HG03378 (cell line): ENCODE results near the gene ATE1.
"Not testable (repeated sequence)": the region's sequence is repeated elsewhere in the genome, so short reads cannot be mapped to it uniquely, and the experiment has no call there.

Source experiments
- ATAC-seq: cut with Tn5 transposase; IDR thresholded peaks from one replicate; pipeline ENCODE4 v1.9.1; 2021; ENCODE audit warnings: mild to moderate bottlenecking, moderate library complexity; ENCODE audit not compliant: unreplicated experiment

ATE1 gene

GRCh38 chr10:121927841-121928527 lies at the start of gene ATE1:
Gene ATE1 (minus strand): TSS chr10:121928031. CDS start chr10:121927949, 82 bp downstream.
- peak; percentile 57 for ATAC-seq

DNA sequence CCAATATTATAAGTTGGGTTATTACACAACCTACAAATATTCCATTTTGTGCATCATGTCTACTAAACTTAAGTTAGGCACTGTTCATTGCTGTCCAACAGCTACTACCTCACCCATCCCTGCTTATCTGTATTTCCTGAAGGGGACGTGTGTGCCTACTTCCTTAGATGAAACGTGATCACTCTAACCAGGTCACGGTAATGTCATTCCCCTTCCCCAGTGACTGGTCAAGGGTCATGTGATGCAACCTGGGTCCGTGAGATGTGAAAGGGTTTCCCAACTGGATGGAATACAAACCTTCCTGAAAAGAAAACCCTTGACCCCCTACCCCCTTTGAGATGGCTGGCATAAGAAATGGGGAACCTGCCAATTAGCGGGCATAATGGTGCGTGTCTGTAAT lies 48.8 kb upstream of the ATE1 start:
- no peak for ATAC-seq

GRCh38 chr10:121975295-121976086 lies 47.7 kb upstream of the ATE1 start:
- ATAC-seq = peak; percentile 16

DNA sequence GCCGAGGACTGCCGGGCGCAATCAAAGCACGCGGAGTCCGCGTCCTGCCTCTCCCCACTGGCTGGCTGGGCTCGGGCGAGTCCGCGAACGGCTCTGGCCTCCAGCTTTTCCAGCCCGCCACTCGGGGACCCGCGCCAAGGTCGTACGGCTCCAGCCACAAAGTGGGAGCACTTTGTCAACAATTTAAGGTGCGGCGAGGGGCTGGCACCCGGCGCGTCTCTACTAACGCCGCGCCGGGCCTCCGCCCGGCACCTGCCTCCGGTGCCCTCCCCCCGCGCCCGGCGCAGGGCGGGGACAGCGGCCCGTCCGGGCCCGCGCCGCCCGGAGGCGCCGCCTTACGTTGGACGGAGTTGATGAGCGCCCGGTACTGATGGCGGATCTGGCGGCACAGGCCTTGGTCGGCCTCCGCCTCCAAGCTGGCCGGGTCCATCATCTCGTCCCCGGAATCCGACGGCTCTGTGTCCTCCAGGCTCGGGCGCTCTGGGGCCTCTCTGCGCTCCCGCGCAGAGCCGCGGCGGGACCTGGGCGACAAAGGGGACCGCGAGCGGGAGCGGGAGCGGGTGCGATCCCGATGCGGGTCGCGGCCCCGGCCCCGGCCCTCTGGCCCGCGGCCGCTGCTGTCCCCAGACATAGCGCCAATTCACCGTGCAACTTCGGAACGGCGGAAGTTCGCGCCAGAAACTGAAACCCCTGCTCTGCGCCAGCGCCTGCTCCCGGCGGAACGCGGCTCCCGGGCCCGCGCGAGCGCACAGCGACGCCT lies 46.9 kb upstream of the ATE1 start, which contains the start of gene NSMCE4A:
Gene NSMCE4A, minus strand, starts transcription at position 683 of the 760 bp plus-strand sequence. Its CDS starts 52 bp downstream, at position 631.
- peak; percentile 80 for ATAC-seq

DNA sequence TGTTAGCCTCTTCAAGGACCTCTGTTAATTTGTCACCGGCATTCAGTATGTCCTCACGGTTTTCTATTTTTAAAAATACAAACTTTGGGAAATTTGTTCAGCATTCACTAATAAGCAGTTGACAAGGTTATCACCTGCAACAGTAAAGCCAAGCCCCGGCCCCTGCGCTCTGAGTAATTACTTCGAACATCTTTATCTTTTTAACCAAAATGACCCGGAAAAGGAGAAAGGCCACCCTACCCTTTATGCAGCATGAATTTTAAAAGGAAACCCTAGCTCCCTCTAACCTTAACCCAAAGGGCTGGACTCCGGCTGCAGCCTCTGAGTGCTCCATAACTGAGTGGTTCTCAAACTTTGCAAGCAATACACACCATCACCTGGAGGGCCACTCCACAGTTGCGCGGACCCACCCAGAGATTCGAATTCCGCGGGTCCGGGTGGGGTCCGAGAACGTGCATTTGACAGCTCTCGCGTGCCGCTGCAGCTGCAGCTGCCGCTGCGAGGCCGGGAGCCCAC lies 46.2 kb upstream of the ATE1 start:
- no peak for ATAC-seq

DNA sequence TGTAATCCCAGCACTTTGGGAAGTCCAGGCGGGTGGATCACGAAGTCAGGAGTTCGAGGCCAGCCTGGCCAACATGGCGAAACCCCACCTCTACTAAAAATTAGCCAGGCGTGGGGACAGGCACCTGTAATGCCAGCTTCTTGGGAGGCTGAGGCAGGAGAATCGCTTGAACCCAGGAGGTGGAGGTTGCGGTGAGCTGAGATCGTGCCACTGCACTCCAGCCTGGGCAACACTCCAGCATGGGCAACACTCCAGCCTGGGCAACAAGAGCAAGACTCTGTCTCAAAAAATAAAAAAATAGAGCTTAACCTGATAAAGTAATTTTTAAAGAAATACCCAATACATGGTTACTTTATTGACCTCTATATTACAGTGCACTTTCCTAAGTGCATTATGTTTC lies 41.3 kb upstream of the ATE1 start:
- ATAC-seq = not testable (repeated sequence)

- ATAC-seq = no peak
Measured at GRCh38 chr10:121965996-121966395, 38.2 kb upstream of the ATE1 start.

DNA sequence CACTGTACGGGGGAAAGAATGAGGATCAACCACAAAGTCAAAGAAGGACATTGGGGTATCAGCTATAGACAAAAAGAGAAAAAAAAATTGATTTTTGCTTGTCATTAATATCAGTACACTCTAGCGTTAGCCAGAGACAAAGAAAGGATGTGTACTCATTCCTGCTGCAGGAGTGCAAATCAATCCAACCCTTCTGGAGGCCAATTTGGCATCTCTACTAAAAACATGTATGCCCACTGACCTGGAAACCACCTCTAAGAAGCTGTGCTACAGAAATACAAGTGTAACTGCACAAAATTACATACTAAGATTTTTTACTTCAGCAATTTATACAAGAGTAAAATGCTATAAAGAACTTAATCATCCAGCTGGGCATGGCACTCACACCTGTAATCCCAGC lies 33.6 kb upstream of the ATE1 start:
- ATAC-seq = no peak

DNA sequence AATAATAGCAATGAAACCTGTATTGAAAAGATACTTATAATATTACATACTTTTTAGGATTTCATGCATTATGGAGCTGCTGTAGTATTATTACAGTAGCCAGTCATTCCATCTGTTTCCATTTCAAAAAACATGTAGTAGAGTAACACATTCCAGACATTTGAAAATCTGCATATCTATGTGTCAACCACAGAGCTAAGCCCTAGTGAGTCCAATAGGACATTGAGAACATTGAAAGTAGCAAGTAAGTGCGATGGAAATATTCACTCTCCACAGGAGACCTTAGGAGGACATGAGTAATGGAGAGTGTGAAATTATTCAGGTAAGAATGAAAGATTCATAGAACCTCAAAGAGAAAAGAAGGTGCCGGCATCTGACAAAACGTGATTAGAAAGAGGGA lies 31.8 kb upstream of the ATE1 start:
- ATAC-seq = no peak

- ATAC-seq = no peak
Measured at GRCh38 chr10:121956111-121957061, 28.6 kb upstream of the ATE1 start.

DNA sequence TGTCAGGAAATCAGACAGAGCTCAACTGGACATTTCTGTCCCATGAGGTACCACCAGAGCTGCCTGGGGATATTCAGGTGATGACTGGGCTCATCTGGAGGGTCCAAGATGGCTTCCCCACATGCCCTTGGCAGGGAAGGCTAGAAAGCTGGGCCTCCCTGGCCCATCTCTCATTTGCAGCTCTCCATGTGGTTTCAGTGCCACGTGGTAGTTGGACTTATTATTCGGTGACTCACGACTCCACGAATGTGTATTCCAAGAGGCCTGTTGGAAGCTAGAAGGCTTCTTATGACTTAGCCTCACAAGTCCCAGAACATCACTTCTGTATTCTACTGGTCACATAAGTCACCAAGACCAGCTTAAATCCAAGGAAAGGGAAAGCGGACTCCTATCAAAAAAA lies 24.4 kb upstream of the ATE1 start:
- ATAC-seq = no peak

- no peak for ATAC-seq
Measured at GRCh38 chr10:121949451-121949850, 21.6 kb upstream of the ATE1 start.

GRCh38 chr10:121949049-121949448 lies 21.2 kb upstream of the ATE1 start:
- no peak for ATAC-seq

- no peak for ATAC-seq
Measured at GRCh38 chr10:121947343-121948330, 19.8 kb upstream of the ATE1 start.

DNA sequence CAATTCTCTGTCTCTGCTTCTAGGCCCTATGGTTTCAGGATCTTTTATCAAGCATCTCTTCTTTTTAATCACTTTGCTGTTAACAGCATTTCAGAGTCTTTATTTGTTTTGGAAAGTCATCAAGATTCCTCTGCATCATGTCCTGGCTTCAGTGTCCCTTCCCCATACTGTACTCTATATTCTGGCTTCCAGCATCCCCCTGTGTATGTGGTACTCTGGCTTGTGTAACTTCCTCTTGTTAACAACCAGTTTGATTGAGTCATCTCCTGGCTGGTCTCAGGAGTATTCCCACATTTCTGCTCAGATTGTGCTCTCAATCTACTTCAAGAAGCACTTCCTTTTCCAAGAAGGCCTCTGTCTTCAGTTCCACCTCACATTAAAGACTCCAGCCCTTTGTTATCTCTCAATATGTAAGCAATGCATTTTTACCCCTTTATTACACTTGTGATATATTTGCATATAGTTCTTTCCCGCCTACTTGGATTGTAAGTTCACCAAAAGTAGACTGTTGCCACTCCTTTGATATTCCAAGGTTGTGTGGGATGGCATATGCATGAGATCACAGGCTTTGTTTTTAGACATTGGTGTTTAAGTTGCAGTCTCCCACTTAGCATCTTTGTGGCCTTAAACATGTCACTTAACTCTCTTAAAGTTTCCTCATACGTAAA lies 15.1 kb upstream of the ATE1 start:
- ATAC-seq = no peak

GRCh38 chr10:121941532-121941931 lies 13.7 kb upstream of the ATE1 start:
- ATAC-seq = no peak

DNA sequence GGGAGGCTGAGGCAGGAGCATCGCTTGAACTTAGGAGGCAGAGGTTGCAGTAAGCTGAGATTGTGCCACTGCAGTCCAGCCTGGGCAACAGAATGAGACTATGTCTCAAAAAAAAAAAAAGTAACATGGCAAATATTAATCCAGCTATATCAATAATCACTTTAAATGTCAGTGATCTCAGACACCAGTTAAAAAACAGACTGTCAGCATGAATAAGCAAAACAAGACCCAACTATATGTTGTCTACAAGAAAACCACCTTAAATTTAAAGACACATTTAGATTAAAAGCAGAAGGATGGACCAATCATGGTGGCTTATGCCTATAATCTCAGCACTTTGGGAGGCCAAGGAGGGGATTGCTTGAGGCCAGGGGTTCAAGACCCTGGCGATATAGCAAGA lies 8.5 kb upstream of the ATE1 start:
- ATAC-seq = no peak

DNA sequence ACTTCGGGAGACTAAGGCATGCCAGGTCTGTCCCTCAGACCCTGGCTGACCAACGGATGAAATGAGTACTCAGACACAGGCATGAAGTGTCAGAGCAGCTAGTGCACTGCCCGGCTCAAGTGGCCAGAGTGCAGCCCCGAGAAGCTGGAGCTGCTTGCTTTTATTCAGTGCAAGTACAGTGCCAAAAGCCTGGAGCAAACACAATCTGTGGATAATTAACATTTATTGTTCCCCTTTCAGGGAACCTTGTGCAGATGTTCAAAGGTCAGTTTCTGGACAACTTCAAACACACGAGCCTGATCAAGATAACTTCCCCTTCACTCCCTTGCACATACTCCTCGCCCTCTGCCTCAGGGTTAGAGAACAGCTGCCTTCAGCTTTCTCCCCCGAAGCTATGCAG lies 7.9 kb upstream of the ATE1 start:
- ATAC-seq = no peak
